Peyer's patch (tissue), 4 donors: Measurements from ENCODE around the gene ARHGEF1. TPM values are rescaled to one million over a fixed set of nuclear protein-coding genes. Genes with fewer than 3 reads are reported as not detected.
A peak's percentile ranks its signal among the peaks of the same experiment; 100 is the strongest.

Experiments used
- DNase-seq, 3 donors: peaks; one replicate each; pipeline ENCODE4 v3.0.0-alpha.2; 2017 to 2019
- H3K27ac ChIP-seq, 4 donors: fragments of 200-600 bp; sonication (generic); one replicate each; pipeline ENCODE4 v1.5.1; 2016 to 2019
- H3K27me3 ChIP-seq, 2 donors: fragments of 200-600 bp; sonication (generic); one replicate each; pipeline ENCODE4 v1.5.1; 2019
- H3K36me3 ChIP-seq, 3 donors: fragments of 200-600 bp; sonication (generic); one replicate each; pipeline ENCODE4 v1.5.1; 2016 to 2019
- H3K4me1 ChIP-seq, 4 donors: fragments of 200-600 bp; sonication (generic); one replicate each; pipeline ENCODE4 v1.5.1; 2016 to 2019
- H3K4me3 ChIP-seq, 4 donors: fragments of 200-600 bp; sonication (generic); 1 replicate in 3 of 4; 2 replicates in 1 of 4; pipeline ENCODE4 v1.5.1; 2016 to 2019; ENCODE audit warnings: mild to moderate bottlenecking in 1 of 4
- H3K9me3 ChIP-seq, 4 donors: fragments of 200-600 bp; sonication (generic); one replicate each; pipeline ENCODE4 v1.5.1; 2016 to 2019; ENCODE audit warnings: mild to moderate bottlenecking in 1 of 4
- POLR2A ChIP-seq, 2 donors: fragments of 450-650 bp; IDR thresholded peaks; one replicate each; pipeline ENCODE4 v1.5.1; 2017; ENCODE audit warnings: antibody characterized with exemption in 2 of 2, mild to moderate bottlenecking in 2 of 2, moderate library complexity in 2 of 2
- total RNA-seq, 4 donors: library from RNA; depleted of rRNA; stranded (reverse); fragments of >200 nt; gene quantifications; one replicate each; pipeline ENCODE4 v1.1.0, GENCODE V29; 2016
- TF ChIP-seq, protein P1 (sequence below), 6 experiments: fragments of 450-650 bp in 4 of 6; fragments of 200-600 bp in 2 of 6; sonication (generic) in 1 of 6; IDR thresholded peaks; one replicate each; pipeline ENCODE4 v1.5.1; 2017 to 2019; ENCODE audit warnings: antibody characterized with exemption in 6 of 6, mild to moderate bottlenecking in 3 of 6, moderate library complexity in 1 of 6

Gene ARHGEF1
- total RNA-seq, 4 donors from 2014 or later, result 90.0 to 368 (median 148) TPM

DNA sequence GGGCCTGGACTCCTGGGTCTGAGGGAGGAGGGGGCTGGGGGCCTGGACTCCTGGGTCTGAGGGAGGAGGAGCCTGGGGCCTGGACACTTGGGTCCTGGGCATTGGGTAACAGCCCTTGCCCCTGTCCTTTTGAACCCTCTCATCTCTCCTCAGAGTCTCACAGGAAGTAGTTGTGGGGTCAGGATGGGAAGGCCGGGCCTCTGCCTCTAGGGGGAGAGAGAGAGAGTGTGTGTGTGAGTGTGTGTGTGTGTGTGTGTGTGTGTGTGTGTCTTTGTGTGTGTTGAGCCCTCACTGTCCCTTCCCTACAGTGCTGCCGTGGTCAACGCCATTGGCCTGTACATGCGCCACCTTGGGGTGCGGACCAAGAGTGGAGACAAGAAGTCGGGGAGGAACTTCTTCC lies 10.9 kb downstream of the ARHGEF1 start:
- H3K27me3 ChIP-seq, result no peaks in the 10 kb centered on the region
- TF ChIP-seq, protein P1, sequence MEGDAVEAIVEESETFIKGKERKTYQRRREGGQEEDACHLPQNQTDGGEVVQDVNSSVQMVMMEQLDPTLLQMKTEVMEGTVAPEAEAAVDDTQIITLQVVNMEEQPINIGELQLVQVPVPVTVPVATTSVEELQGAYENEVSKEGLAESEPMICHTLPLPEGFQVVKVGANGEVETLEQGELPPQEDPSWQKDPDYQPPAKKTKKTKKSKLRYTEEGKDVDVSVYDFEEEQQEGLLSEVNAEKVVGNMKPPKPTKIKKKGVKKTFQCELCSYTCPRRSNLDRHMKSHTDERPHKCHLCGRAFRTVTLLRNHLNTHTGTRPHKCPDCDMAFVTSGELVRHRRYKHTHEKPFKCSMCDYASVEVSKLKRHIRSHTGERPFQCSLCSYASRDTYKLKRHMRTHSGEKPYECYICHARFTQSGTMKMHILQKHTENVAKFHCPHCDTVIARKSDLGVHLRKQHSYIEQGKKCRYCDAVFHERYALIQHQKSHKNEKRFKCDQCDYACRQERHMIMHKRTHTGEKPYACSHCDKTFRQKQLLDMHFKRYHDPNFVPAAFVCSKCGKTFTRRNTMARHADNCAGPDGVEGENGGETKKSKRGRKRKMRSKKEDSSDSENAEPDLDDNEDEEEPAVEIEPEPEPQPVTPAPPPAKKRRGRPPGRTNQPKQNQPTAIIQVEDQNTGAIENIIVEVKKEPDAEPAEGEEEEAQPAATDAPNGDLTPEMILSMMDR (IDR thresholded peaks at IDR 0.05), result no peak
- no peak for TF ChIP-seq POLR2A (IDR thresholded peaks at IDR 0.05)
- no peak overlapping the region for H3K27ac ChIP-seq
- no peak overlapping the region for H3K4me3 ChIP-seq
- H3K9me3 ChIP-seq, result no peaks in the 10 kb centered on the region
- peaks cover 0 to 2% (median 0%) of the 10 kb centered on the region in 4 donors for H3K4me1 ChIP-seq
- no peak for DNase-seq
- H3K36me3 ChIP-seq, result peaks cover 0 to 84% (median 0%) of the 10 kb centered on the region in 3 donors

DNA sequence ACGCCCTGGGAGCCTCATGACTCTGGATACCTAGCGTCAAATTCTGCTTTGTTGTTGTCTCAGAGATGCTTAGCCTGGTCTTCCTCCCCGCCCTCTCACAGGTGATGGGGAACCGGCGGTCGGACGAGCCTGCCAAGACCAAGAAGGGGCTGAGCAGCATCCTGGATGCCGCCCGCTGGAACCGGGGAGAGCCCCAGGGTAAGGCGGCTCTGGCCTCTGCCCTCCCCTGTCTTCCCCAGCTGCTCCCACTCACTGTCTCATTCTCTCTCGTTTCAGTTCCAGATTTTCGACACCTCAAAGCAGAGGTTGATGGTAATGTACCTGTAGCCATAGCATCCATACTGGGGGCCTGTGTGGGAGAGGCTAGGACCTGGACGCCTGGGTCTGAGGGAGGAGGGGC lies 11.4 kb downstream of the ARHGEF1 start:
- TF ChIP-seq POLR2A (IDR thresholded peaks at IDR 0.05), result no peak
- TF ChIP-seq, protein P1 (IDR thresholded peaks at IDR 0.05), result no peak

DNA sequence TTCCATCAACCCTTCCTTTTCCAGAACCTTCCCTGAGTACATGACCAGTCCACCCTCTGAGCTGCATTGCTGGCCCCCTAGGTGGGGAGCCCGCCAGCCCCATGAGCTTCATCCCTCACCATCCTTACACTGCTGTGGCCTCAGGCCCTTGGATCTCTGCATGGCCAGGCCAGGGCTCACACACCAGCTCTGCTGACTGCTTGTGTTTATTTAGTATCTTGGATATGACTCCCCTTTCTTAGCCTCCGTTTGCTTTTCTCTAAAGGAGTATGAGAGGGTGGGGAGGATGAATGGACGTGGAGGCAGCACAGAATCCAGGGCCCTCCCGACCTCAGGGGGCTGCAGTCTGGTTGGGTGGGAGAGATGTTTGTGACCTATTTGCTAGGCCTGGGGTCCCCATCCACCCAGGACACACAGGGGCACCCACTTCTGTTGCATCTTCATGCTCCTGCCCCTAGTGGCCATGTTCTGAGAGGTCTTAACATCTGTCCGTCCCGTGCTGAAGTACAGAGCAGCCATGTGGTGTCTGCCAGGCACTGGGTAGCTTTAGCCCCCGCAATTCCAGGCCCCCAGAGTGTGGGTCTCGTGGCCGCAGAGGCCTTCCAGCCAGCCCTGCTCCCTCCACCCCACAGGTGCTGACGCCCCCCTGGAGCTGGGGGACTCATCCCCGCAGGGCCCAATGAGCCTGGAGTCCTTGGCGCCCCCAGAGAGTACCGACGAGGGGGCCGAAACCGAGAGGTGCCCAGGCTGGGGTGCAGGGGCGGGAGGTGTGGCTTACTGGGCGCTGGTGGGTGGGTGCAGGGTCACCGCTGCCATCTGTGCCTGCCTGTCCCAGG lies 13.0 kb downstream of the ARHGEF1 start:
- TF ChIP-seq, protein P1 (IDR thresholded peaks at IDR 0.05), result no peak
- no peak for TF ChIP-seq POLR2A (IDR thresholded peaks at IDR 0.05)
- no peak for DNase-seq

More for the DNA sequence above, 11.4 kb downstream of the ARHGEF1 start:
- no peaks in the 10 kb centered on the region for H3K27me3 ChIP-seq
- DNase-seq, result no peak
- H3K4me1 ChIP-seq, result no peaks in the 10 kb centered on the region
- H3K27ac ChIP-seq, result no peak overlapping the region
- H3K36me3 ChIP-seq, result peaks cover 0 to 84% (median 0%) of the 10 kb centered on the region in 3 donors
- no peaks in the 10 kb centered on the region for H3K9me3 ChIP-seq
- H3K4me3 ChIP-seq, result no peak overlapping the region

DNA sequence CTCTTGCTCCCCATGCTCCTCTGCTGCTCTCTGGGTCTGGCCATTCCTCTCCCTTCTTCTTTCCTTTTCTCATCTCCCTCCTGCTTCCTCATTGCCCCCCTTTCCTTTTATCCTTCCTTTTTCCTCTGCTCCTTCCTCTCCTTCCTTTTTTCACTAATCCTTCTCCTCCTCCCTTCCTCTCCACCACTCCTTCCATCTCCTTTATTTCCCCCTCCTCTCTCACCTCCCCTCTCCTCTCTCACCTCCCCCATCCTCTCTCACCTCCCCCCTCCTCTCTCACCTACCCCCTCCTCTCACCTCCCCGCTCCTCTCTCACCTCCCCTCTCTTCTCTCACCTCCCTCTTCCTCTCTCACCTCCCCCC lies 13.6 kb downstream of the ARHGEF1 start:
- Histone ChIP-seq H3K9me3 (no peaks in the 10 kb centered on the region), H3K4me3 (no peak overlapping the region), H3K4me1 (no peaks in the 10 kb centered on the region), H3K27me3 (no peaks in the 10 kb centered on the region), H3K27ac (peak overlapping the region in 1 of 4 donors; percentile 10), H3K36me3 (peaks cover 0 to 91% (median 0%) of the 10 kb centered on the region in 3 donors)
- no peak for DNase-seq
- TF ChIP-seq, protein P1 (IDR thresholded peaks at IDR 0.05), result no peak
- no peak for TF ChIP-seq POLR2A (IDR thresholded peaks at IDR 0.05)

More for the DNA sequence above, 13.0 kb downstream of the ARHGEF1 start:
- Histone ChIP-seq H3K4me1 (no peaks in the 10 kb centered on the region), H3K27me3 (no peaks in the 10 kb centered on the region), H3K9me3 (no peaks in the 10 kb centered on the region), H3K27ac (peak overlapping the region in 1 of 4 donors; percentile 10), H3K36me3 (peaks cover 0 to 85% (median 0%) of the 10 kb centered on the region in 3 donors), H3K4me3 (no peak overlapping the region)

DNA sequence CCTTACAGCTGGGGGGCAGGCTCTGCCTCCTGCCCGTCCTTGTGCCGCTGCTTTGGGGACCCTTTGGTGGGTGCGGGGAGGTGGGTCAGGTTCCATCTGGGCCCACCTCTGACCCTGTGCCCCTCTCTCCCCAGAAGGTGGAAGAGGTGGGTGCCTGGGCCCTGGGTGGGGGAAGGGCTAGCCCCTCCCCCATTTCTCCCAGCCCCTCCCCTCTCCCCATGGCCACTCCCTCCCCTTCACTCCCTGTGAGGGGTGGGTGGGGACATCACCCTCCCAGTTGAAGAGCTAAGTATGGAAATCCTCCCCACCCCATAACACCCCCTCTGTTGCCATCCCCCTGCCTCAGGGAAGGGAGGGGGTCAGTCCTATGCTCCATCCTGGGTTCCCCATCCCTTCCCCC lies 14.2 kb downstream of the ARHGEF1 start:
- peaks cover 0 to 91% (median 0%) of the 10 kb centered on the region in 3 donors for H3K36me3 ChIP-seq
- TF ChIP-seq, protein P1 (IDR thresholded peaks at IDR 0.05), result no peak
- no peak for TF ChIP-seq POLR2A (IDR thresholded peaks at IDR 0.05)
- H3K9me3 ChIP-seq, result no peaks in the 10 kb centered on the region

More for the DNA sequence above, 14.2 kb downstream of the ARHGEF1 start:
- Histone ChIP-seq H3K4me1 (no peaks in the 10 kb centered on the region), H3K27ac (no peak overlapping the region), H3K27me3 (no peaks in the 10 kb centered on the region), H3K4me3 (no peak overlapping the region)
- DNase-seq, result no peak
